ENCODE data around the gene CD300LF. TPM values are rescaled to one million over a fixed set of nuclear protein-coding genes. Genes with fewer than 3 reads are reported as not detected.

The CD300LF gene
- total RNA-seq, 3 donors from 2014 or later (not counting 1 experiment from before 2014, with no cell fraction given): 1.9 to 10.6 (median 8.7) TPM

DNA sequence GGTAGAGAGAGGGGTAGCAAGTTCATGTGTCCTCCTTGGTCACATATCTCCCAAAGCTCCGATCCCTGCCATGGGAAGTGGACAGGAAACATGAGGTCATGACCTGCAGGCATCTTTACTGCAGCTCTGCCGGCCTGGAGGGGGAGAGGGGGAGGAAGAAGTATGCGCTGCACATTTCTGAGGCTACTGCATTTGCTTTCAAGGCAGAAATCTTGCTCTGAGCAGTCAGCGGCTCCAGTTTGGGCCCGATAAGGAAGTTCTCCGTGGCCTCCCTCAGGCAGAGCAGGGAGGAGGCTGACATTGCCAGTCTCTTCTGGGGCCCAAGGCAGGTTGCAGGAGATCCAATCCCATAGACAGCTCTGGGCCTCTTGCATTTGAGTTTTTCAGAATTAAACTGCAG, 34.2 kb upstream of the CD300LF start:
- H3K9me3 Mint-ChIP-seq: no peaks in the 10 kb centered on the region
- intact Hi-C loops (cut with micrococcal nuclease): no loop called here
- DNase-seq: peak in 1 of 2 donors; percentile 42
- H3K4me3 Mint-ChIP-seq: peak overlapping the region; percentile 99
- no peaks in the 10 kb centered on the region for H3K9me3 ChIP-seq (ENCODE audit: control insufficient read depth, insufficient read depth, low read length)
- H3K27me3 ChIP-seq (ENCODE audit: control insufficient read depth, insufficient read depth, low read length): no peaks in the 10 kb centered on the region
- H3K4me1 ChIP-seq (ENCODE audit: control insufficient read depth, insufficient read depth, low read length): peaks cover 79% of the 10 kb centered on the region
- ATAC-seq: no peak
- H3K4me3 ChIP-seq (ENCODE audit: low read length): no peak overlapping the region
- H3K27ac ChIP-seq (ENCODE audit: low read length): no peak overlapping the region
- H3K36me3 Mint-ChIP-seq: no peaks in the 10 kb centered on the region
- 43% methylated on average over 6 of the region's 6 CpGs for WGBS (ENCODE audit: insufficient coverage)
- no peaks in the 10 kb centered on the region for H3K27me3 Mint-ChIP-seq (ENCODE audit: low read depth in 2 of 2)
- H3K27ac Mint-ChIP-seq: peak overlapping the region in 1 of 2 donors; percentile 52
- H3K4me1 Mint-ChIP-seq: peaks cover 50 to 70% of the 10 kb centered on the region in 2 donors
- TF ChIP-seq, protein P1, sequence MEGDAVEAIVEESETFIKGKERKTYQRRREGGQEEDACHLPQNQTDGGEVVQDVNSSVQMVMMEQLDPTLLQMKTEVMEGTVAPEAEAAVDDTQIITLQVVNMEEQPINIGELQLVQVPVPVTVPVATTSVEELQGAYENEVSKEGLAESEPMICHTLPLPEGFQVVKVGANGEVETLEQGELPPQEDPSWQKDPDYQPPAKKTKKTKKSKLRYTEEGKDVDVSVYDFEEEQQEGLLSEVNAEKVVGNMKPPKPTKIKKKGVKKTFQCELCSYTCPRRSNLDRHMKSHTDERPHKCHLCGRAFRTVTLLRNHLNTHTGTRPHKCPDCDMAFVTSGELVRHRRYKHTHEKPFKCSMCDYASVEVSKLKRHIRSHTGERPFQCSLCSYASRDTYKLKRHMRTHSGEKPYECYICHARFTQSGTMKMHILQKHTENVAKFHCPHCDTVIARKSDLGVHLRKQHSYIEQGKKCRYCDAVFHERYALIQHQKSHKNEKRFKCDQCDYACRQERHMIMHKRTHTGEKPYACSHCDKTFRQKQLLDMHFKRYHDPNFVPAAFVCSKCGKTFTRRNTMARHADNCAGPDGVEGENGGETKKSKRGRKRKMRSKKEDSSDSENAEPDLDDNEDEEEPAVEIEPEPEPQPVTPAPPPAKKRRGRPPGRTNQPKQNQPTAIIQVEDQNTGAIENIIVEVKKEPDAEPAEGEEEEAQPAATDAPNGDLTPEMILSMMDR (IDR thresholded peaks at IDR 0.05): no peak
- H3K36me3 ChIP-seq (ENCODE audit: control insufficient read depth, insufficient read depth, low read length): peaks cover 13% of the 10 kb centered on the region

DNA sequence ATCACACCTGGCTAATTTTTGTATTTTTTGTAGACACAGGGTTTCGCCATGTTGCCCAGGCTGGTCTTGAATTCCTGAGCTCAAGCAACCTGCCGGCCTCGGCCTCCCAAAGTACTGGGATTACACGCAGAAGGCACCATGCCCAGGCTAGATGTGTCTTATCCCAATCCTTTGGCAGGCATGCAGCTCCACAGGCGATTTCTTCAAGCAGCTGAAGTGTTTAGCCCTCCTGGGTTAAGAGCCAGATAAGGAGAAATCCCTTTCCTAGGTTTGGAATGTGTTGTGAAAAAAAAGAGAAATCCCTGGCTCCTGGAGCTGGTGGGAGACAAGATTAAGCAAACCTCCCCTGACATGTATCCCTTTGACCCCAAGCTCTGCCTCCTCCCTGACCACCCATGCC, 33.7 kb upstream of the CD300LF start:
- Histone ChIP-seq H3K36me3 (ENCODE audit: control insufficient read depth, insufficient read depth, low read length) (peaks cover 13% of the 10 kb centered on the region), H3K4me3 (ENCODE audit: low read length) (no peak overlapping the region), H3K9me3 (ENCODE audit: control insufficient read depth, insufficient read depth, low read length) (no peaks in the 10 kb centered on the region), H3K4me1 (ENCODE audit: control insufficient read depth, insufficient read depth, low read length) (peaks cover 79% of the 10 kb centered on the region), H3K27ac (ENCODE audit: low read length) (no peak overlapping the region), H3K27me3 (ENCODE audit: control insufficient read depth, insufficient read depth, low read length) (no peaks in the 10 kb centered on the region)
- H3K27me3 Mint-ChIP-seq (ENCODE audit: low read depth in 2 of 2): no peaks in the 10 kb centered on the region
- DNase-seq (no peak), ATAC-seq (no peak)
- intact Hi-C loops (cut with micrococcal nuclease): no loop called here
- peak overlapping the region in 1 of 2 donors; percentile 52 for H3K27ac Mint-ChIP-seq
- peaks cover 51 to 70% of the 10 kb centered on the region in 2 donors for H3K4me1 Mint-ChIP-seq
- WGBS (ENCODE audit: insufficient coverage): 96% methylated on average over 5 of the region's 5 CpGs
- H3K4me3 Mint-ChIP-seq: no peak overlapping the region
- no peaks in the 10 kb centered on the region for H3K9me3 Mint-ChIP-seq
- TF ChIP-seq, protein P1 (IDR thresholded peaks at IDR 0.05): no peak
- no peaks in the 10 kb centered on the region for H3K36me3 Mint-ChIP-seq

DNA sequence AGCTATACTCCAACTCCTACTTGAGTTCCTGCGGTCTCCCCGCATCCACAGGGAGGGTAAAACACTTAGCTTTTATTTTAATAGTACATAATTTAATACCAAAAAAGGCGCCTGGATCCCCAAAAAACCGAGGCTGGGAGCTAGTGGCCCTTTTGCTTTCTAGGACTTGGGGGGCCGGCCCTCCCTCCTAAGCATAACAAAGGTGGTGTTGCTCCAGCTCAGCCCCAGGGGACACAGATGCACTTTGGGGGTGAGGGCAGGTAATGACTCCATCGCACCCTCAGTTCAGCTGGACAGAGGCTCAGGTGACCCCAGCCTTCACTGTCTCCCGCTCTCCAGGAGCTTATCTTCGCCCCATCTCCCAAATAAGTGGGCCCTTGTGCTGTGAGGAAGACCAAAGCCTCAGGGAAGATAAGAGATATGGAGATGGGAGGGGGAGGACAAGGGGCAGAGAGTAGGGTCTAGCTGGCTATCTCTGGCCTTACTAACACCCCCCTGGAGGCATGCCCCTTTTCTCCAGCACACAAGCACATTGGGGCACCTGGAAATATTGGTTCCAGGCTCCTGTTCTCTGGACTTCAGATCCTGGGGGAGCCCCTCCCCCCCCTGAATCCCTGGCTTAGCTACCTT, 32.9 kb upstream of the CD300LF start:
- Histone ChIP-seq H3K4me3 (ENCODE audit: low read length) (no peak overlapping the region), H3K4me1 (ENCODE audit: control insufficient read depth, insufficient read depth, low read length) (peaks cover 79% of the 10 kb centered on the region), H3K27me3 (ENCODE audit: control insufficient read depth, insufficient read depth, low read length) (no peaks in the 10 kb centered on the region), H3K36me3 (ENCODE audit: control insufficient read depth, insufficient read depth, low read length) (peaks cover 17% of the 10 kb centered on the region), H3K9me3 (ENCODE audit: control insufficient read depth, insufficient read depth, low read length) (no peaks in the 10 kb centered on the region), H3K27ac (ENCODE audit: low read length) (no peak overlapping the region)
- no peak overlapping the region for H3K4me3 Mint-ChIP-seq
- 93% methylated on average over 5 of the region's 8 CpGs for WGBS (ENCODE audit: insufficient coverage)
- H3K36me3 Mint-ChIP-seq: no peaks in the 10 kb centered on the region
- H3K27me3 Mint-ChIP-seq (ENCODE audit: low read depth in 2 of 2): no peaks in the 10 kb centered on the region
- peaks cover 49 to 70% of the 10 kb centered on the region in 2 donors for H3K4me1 Mint-ChIP-seq
- ATAC-seq (no peak), DNase-seq (no peak)
- intact Hi-C loops (cut with micrococcal nuclease): loop anchor here (2.0 kb wide), 1 partner anchor 89 kb away; no protein-coding TSS in a partner anchor
- no peaks in the 10 kb centered on the region for H3K9me3 Mint-ChIP-seq
- TF ChIP-seq, protein P1 (IDR thresholded peaks at IDR 0.05): no peak
- H3K27ac Mint-ChIP-seq: no peak overlapping the region
